Heart right ventricle (tissue), 16 donors: ENCODE results near the gene AMOT. TPM values are rescaled to one million over a fixed set of nuclear protein-coding genes. Genes with fewer than 3 reads are reported as not detected.

Experiments
- ATAC-seq, 8 donors: fragments of 200-7000 bp; cut with Tn5 transposase; one replicate each; pipeline ENCODE4 v1.9.1; 2020; ENCODE audit warnings: mild to moderate bottlenecking in 8 of 8, moderate library complexity in 8 of 8, moderate number of reproducible peaks in 1 of 8
- DNase-seq, 2 donors: peaks; one replicate each; pipeline ENCODE4 v3.0.0-alpha.2; 2020
- H3K27ac ChIP-seq, 10 donors: fragments of 200-600 bp; sonication (generic) in 2 of 10; one replicate each; pipeline versions ENCODE4 v1.5.0 to v1.8.0; 2020 to 2022; ENCODE audit warnings: mild to moderate bottlenecking in 3 of 10
- H3K27me3 ChIP-seq, 7 donors: fragments of 200-600 bp; one replicate each; pipeline ENCODE4 v1.8.0; 2021 to 2022; ENCODE audit warnings: mild to moderate bottlenecking in 2 of 7
- H3K36me3 ChIP-seq, 9 donors: fragments of 200-600 bp; sonication (generic) in 1 of 9; one replicate each; pipeline versions ENCODE4 v1.5.0 to v1.8.0; 2020 to 2022; ENCODE audit warnings: mild to moderate bottlenecking in 2 of 9
- H3K4me1 ChIP-seq, 9 donors: fragments of 200-600 bp; sonication (generic) in 1 of 9; one replicate each; pipeline versions ENCODE4 v1.5.0 to v1.8.0; 2020 to 2022; ENCODE audit warnings: mild to moderate bottlenecking in 4 of 9
- H3K4me3 ChIP-seq, 10 donors: fragments of 200-600 bp; sonication (generic) in 2 of 10; one replicate each; pipeline versions ENCODE4 v1.5.0 to v1.8.0; 2020 to 2022; ENCODE audit warnings: mild to moderate bottlenecking in 7 of 10, moderate library complexity in 2 of 10
- H3K9me3 ChIP-seq, 11 donors: fragments of 200-600 bp in 10 of 11; sonication (generic) in 2 of 11; one replicate each; pipeline versions ENCODE4 v1.5.0 to v1.8.0; 2013 to 2022; ENCODE audit warnings: mild to moderate bottlenecking in 2 of 11, control low read depth in 1 of 11, moderate library complexity in 1 of 11
- CTCF ChIP-seq, 9 donors: fragments of 200-600 bp; sonication (generic) in 2 of 9; IDR thresholded peaks; one replicate each; pipeline versions ENCODE4 v1.5.0 to v1.8.0; 2021 to 2022; ENCODE audit warnings: antibody characterized with exemption in 9 of 9, mild to moderate bottlenecking in 5 of 9, moderate library complexity in 1 of 9
- WGBS, 2 donors: extraction: QIAGEN DNeasy Blood & Tissue Kit; methylation state at CpG; one replicate each; pipeline ENCODE4 v1.1.7; 2013; ENCODE audit warnings: inconsistent platforms in 1 of 2; 5-methylcytosine and 5-hydroxymethylcytosine counted together
- intact Hi-C, 10 donors: fragments of 100-400 bp; cut with DNase I; formaldehyde crosslinking; loops; one replicate each; pipeline versions ENCODE4 v1.11.1 to v1.14.2; 2022
- polyA plus RNA-seq, 2 donors: library from polyadenylated mRNA; stranded (reverse); fragments of 200-250 nt; gene quantifications; one replicate each; pipeline ENCODE4 v1.2.3, GENCODE V29; 2013
- total RNA-seq, 10 donors: library from RNA; stranded (reverse); fragmentation: NEBNext Ultra II Directional in 3 of 10; extraction: Animal tissue kit (Norgen Biotek cat#: 25700) in 3 of 10; gene quantifications; one replicate each; pipeline versions ENCODE4 v1.2.1 to v1.2.4, GENCODE V29; 2021 to 2023
- donor health status: Arrhythmogenic right ventricular cardiomyopathy.
- donor health status: ischemic (EF 13 %, LVEDD 7.1; RV severe dilation, severe dysfunction).
- donor health status: healthy with polysubstance abuse.
- donor health status: DM: no; HTN: yes; CAD: no.
- donor health status: DM: no; HTN: no; CAD: no.
- donor health status: ischemic (EF 25% LVEDD 6.9; RV normal size, moderate dysfunction).
- donor health status: ischemic (EF 25% LVEDD 5.7; RV mildly dilated, moderate dysfunction).
- donor health status: healthy.
- donor health status: DM: yes; HTN: yes; CAD: no.
- donor health status: Ischemic cardiomyopathy.
- donor health status: ischemic (EF 35%, LVEDD 5.7; RV mildly dilated, moderate dysfunction).
- donor health status: nonischemic (EF 11% LVEDD 7.7; RV severe dilation, severe dysfunction).
- donor health status: DM: yes; HTN: yes; CAD: no.
- donor health status: PGD.
- donor health status: ischemic (EF 29% LVEDD 5.4; RV normal size, mild dysfunction).
- donor health status: nonischemic (EF 23%, LVEDD 6.1; RV moderate dilation, normal function).

The AMOT gene
- total and polyA plus RNA-seq, 12 donors, result 0.62 to 10.8 (median 6.1) TPM

- H3K27ac ChIP-seq, result no peak overlapping the region
- peaks cover 0 to 44% (median 0%) of the 10 kb centered on the region in 7 donors for H3K27me3 ChIP-seq
- no peak for DNase-seq
- H3K4me1 ChIP-seq, result no peaks in the 10 kb centered on the region
- intact Hi-C loops, result no loop called here
- H3K36me3 ChIP-seq, result peaks cover 0 to 20% (median 0%) of the 10 kb centered on the region in 9 donors
- no peak overlapping the region for H3K4me3 ChIP-seq
- WGBS, 2 donors, result 94 to 96% methylated on average over 1 of the region's 1 CpG
- peaks cover 0 to 8% (median 0%) of the 10 kb centered on the region in 11 donors for H3K9me3 ChIP-seq
- TF ChIP-seq CTCF (IDR thresholded peaks at IDR 0.05), result no peak
- ATAC-seq, result no peak
Measured at GRCh38 chrX:112799425-112799824, 41.2 kb downstream of the AMOT start.

DNA sequence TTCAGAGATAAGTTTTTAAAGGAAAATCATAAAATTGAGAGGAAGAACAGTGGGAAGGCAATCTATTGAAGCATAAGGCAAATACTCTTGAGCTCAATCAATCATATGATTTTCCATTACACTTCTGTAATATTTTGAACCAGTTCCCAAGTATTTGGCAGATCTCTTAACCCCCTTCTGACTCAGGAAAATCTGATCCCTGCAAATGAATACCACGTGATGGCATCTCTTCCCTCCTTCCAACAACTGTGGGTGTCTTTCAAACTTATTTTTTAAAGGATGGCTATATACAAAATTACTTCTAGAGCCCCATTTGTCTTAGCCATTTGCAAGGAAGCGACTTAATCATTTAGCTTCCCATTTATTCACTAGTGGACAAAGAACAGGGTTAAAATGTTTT, 41.9 kb downstream of the AMOT start:
- peaks cover 0 to 20% (median 0%) of the 10 kb centered on the region in 9 donors for H3K36me3 ChIP-seq
- H3K4me1 ChIP-seq, result no peaks in the 10 kb centered on the region
- WGBS, 2 donors, result 89 to 92% methylated on average over 2 of the region's 2 CpGs
- peaks cover 0 to 43% (median 0%) of the 10 kb centered on the region in 7 donors for H3K27me3 ChIP-seq
- H3K27ac ChIP-seq, result no peak overlapping the region
- peaks cover 0 to 8% (median 0%) of the 10 kb centered on the region in 11 donors for H3K9me3 ChIP-seq
- ATAC-seq, result no peak
- H3K4me3 ChIP-seq, result no peak overlapping the region
- intact Hi-C loops, result no loop called here
- no peak for TF ChIP-seq CTCF (IDR thresholded peaks at IDR 0.05)
- no peak for DNase-seq

GRCh38 chrX:112789931-112790330, 50.7 kb downstream of the AMOT start:
- Histone ChIP-seq H3K9me3 (no peaks in the 10 kb centered on the region), H3K36me3 (peaks cover 0 to 23% (median 0%) of the 10 kb centered on the region in 9 donors), H3K27ac (no peak overlapping the region), H3K4me3 (no peak overlapping the region), H3K27me3 (peaks cover 0 to 32% (median 0%) of the 10 kb centered on the region in 7 donors), H3K4me1 (no peaks in the 10 kb centered on the region)
- intact Hi-C loops, result no loop called here
- no peak for TF ChIP-seq CTCF (IDR thresholded peaks at IDR 0.05)
- DNase-seq (no peak), ATAC-seq (no peak)
- 87 to 98% methylated on average over 4 of the region's 4 CpGs for WGBS, 2 donors

DNA sequence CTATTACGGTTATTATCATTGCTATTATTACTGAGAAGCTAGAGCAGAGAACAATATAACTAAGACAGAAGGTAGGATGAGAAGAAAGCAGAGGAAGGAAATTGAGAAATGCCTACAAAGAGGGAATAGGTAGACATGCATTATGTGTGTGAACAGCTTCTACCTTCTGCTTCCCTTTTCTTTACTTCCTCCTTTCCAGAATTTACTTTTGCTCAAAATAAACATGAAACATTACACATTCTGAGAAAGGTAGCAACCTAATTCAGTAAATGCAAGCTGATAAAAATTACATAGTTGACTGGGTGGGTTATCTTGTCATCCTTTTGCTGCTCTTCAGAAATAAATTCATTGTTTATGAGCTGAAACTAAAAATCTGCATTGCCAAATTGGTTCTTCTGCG, 54.6 kb downstream of the AMOT start:
- 83 to 93% methylated on average over 2 of the region's 2 CpGs for WGBS, 2 donors
- H3K36me3 ChIP-seq, result peaks cover 0 to 16% (median 0%) of the 10 kb centered on the region in 9 donors
- DNase-seq, result no peak
- no peak for TF ChIP-seq CTCF (IDR thresholded peaks at IDR 0.05)
- H3K9me3 ChIP-seq, result no peaks in the 10 kb centered on the region
- no peaks in the 10 kb centered on the region for H3K4me1 ChIP-seq
- no peak overlapping the region for H3K4me3 ChIP-seq
- no peak for ATAC-seq
- no peak overlapping the region for H3K27ac ChIP-seq
- intact Hi-C loops, result no loop called here
- H3K27me3 ChIP-seq, result peaks cover 0 to 23% (median 0%) of the 10 kb centered on the region in 7 donors
